Fibroblast of villous mesenchyme (primary cell): Measurements from ENCODE around the gene DMXL1. TPM values are rescaled to one million over a fixed set of nuclear protein-coding genes. Genes with fewer than 3 reads are reported as not detected.
"Not testable (repeated sequence)": the region's sequence is repeated elsewhere in the genome, so short reads cannot be mapped to it uniquely, and the experiment has no call there.

Source experiments
- DNase-seq: peaks from one replicate; pipeline ENCODE4 v3.0.0-alpha.2; 2010; ENCODE audit warnings: low read depth
- H3K4me3 ChIP-seq: 2 replicates; pipeline ENCODE4 v1.5.1; 2011; ENCODE audit warnings: low read depth, mild to moderate bottlenecking, low read length
- total RNA-seq: library from RNA; depleted of rRNA; stranded (reverse); fragments of >200 nt; gene quantifications from 2 replicates; pipeline ENCODE4 v1.2.3, GENCODE V29; 2012
- TF ChIP-seq, protein P1 (sequence below): IDR thresholded peaks from 2 replicates; pipeline ENCODE4 v1.5.1; 2012; ENCODE audit warnings: low read depth, mild to moderate bottlenecking, low read length; ENCODE audit not compliant: insufficient read depth

Gene DMXL1
- total RNA-seq, 1 donor: 54.8 TPM

DNA sequence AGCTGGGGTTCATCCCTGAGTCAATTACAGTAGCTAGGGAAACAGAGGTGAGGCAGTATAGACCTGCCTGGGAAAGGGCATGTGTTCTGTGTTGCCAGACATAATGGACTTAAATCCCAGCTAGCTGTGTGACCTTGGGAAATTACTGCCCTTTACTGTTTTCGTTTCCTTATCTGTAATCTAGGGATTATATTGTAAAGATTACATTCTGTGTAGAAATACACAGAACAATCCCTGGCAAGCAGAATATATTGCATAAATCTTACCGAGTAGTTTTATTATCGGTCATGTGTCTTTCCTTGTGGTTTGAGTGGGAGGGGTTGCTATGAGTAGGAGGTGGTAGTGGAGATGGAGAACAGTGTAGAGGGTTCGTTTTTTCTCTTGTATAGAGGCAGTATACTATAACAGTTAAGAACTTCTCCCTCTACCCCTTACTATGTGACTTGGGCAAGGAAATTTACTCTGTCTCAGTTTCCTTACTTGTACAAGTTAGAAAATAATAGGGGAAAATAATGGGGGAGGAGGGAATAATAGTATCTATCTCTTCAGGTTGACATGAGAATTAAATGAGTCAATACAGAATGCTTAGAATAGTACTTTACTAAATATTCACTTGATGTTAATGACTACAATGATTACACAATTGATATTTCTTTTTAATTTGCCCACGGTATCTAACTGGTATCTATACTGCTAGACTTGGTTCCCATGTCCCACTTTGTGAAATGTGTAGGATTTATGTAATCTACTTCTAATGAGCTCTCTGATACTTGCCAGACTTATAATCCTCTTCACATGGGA lies 7.1 kb upstream of the DMXL1 start:
- TF ChIP-seq, protein P1, sequence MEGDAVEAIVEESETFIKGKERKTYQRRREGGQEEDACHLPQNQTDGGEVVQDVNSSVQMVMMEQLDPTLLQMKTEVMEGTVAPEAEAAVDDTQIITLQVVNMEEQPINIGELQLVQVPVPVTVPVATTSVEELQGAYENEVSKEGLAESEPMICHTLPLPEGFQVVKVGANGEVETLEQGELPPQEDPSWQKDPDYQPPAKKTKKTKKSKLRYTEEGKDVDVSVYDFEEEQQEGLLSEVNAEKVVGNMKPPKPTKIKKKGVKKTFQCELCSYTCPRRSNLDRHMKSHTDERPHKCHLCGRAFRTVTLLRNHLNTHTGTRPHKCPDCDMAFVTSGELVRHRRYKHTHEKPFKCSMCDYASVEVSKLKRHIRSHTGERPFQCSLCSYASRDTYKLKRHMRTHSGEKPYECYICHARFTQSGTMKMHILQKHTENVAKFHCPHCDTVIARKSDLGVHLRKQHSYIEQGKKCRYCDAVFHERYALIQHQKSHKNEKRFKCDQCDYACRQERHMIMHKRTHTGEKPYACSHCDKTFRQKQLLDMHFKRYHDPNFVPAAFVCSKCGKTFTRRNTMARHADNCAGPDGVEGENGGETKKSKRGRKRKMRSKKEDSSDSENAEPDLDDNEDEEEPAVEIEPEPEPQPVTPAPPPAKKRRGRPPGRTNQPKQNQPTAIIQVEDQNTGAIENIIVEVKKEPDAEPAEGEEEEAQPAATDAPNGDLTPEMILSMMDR: no peak
- peak; percentile 95 for DNase-seq
- H3K4me3 ChIP-seq: no peak overlapping the region

DNA sequence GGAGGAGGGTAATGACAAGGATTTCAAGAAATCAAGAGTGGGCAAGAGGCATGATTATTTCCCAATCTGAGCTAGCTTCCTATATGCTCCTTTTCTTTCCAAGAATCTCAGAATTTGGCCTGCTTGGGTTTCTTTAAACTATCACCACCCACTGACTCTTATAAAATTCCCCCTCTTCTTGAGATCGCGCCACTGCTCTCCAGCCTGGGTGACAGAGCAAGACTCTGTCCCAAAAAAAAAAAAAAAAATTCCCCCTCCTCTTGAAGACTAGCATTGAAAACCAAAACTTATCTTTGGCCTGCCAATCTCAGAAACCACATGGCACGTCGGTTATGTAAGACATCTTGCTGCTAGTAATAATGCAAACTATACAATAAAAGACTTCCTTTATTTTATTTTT lies 3.4 kb upstream of the DMXL1 start:
- DNase-seq: no peak
- TF ChIP-seq, protein P1: no peak
- H3K4me3 ChIP-seq: no peak overlapping the region

DNA sequence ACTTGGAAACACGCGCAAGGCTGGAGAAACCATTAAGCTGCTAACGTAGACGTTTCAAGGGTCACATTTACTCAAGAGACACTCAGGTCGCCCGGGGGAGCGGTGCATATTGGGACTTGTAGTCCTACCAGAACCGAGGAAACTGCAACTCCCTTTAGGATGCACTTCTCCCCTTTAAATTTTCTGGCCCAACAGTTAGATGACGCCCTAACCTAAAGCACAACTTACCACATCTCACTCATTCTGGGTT lies 384 bp upstream of the DMXL1 start:
- H3K4me3 ChIP-seq: peak overlapping the region; percentile 94
- no peak for DNase-seq
- TF ChIP-seq, protein P1: no peak

DNA sequence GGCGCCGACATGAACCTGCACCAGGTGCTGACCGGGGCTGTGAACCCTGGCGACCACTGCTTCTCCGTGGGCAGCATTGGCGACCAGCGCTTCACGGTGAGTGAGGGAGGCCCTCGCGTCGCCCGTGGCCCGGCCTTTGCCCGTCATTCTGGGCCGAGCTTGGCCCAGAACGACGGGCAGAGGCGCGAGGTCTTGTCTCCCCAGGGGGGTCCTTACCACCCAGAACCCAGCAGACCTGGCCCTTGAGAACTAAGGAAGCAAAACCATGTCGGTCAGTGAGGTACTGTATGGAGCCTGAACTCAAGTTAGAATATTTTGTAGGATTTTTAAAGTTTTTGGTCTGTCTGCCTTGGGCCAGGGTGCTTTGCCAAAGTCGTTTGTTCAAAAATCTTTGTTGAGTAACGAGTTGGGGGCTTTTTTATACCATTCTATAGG lies 691 bp downstream of the DMXL1 start:
- H3K4me3 ChIP-seq: peak overlapping the region; percentile 94
- DNase-seq: no peak
- TF ChIP-seq, protein P1: no peak

DNA sequence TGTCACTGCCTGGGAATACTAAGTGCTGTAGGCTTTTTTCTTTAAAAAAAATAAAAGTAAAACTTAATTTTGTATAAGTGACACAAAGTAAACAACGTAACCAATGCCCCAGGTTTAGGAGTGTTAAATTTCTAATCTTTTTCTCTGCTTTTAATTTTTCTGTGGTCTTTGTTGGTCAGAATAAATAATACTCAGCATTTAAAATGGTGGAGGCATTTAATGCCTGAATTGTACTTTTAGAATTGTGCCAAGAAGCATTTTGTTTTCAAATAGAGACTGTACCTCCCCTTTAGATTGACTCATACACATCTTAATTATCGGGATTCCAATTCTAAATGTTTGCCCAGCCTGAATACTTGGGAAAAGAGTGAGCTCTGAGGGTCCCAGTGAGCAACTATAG lies 1.6 kb downstream of the DMXL1 start:
- TF ChIP-seq, protein P1: no peak
- H3K4me3 ChIP-seq: peak overlapping the region; percentile 94
- DNase-seq: no peak

DNA sequence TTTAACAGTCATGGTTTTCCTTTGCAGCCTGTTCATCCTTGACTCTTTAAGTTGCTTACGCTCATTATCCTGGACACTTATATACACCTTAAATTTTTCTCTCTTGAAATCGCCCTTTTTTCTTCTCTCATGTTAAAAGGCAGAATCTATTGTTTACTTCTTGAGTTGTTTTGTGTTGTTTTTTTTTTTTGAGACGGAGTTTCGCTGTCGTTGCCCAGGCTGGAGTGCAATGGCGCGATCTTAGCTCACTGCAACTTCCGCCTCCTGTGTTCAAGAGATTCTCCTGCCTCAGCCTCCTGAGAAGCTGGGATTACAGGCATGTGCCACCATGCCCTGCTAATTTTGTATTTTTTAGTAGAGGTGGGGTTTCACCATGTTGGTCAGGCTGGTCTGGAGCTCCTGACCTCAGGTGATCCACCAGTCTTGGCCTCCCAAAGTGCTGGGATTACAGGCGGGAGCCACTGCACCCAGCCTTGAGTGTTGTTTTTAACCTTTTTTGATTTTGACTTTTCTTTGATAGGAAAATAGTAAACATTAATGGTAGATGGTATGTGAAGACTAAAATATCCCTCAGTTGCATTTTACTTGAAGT lies 3.0 kb downstream of the DMXL1 start:
- H3K4me3 ChIP-seq, DNase-seq: not testable (repeated sequence)

DNA sequence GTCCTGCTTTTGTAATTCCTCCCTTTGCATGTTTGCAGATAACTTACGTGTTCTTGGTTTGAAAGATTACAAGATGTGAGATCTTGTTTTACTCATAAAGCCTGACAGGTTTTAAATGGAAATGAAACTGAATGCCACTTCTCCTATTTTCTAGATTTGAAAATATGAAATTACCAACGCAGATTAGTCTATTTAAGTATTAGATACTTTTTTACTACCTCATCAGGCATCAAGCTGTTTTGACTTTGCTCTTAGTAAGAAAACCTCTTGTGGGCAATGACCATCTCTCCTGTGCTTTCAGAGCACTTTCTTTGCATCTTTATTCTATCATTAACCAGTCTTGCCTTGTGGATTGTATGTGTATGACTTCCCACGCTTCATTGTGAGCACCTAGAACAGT lies 3.5 kb downstream of the DMXL1 start:
- TF ChIP-seq, protein P1: no peak
- no peak for DNase-seq
- H3K4me3 ChIP-seq: no peak overlapping the region

DNA sequence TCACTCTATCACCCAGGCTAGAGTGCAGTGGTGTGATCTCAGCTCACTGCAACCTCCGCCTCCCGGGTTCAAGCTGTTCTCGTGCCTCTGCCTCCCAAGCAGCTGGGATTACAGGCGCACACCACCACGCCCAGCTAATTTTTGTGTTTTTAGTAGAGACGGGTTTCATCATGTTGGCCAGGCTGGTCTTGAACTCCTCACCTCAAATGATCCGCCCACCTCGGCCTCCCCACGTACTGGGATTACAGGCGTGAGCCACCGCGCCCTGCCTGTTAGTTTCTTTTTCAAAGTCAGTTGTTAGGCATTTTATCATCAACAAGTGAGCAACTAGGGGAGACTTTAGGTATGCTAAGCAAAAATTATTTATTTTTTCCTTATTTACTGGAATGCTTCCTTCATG lies 4.4 kb downstream of the DMXL1 start:
- not testable (repeated sequence) for DNase-seq, H3K4me3 ChIP-seq
